HEK293 (cell line): Measurements from ENCODE around the gene BSX.

Source experiments
- CTCF ChIA-PET: fragments of 350-600 bp; formaldehyde crosslinking; extraction: SDS; loops from one replicate; lab custom pipeline; 2021; ENCODE audit warnings: antibody characterized with exemption; lab: Yijun Ruan, JAX
- POLR2A ChIA-PET: fragments of 300-600 bp; formaldehyde crosslinking; extraction: SDS; loops from one replicate; lab custom pipeline; 2020; ENCODE audit warnings: antibody characterized with exemption, inconsistent platforms; lab: Yijun Ruan, JAX
- H3K27ac ChIP-seq: fragments of 200-500 bp; sonication (Bioruptor generic); 2 replicates; pipeline ENCODE4 v1.5.1; 2014; ENCODE audit warnings: low read depth, low read length, control low read depth, inconsistent platforms; ENCODE audit errors: extremely low read depth
- H3K36me3 ChIP-seq, 2 experiments: fragments of 200-500 bp in 1 of 2; sonication (Bioruptor generic) in 1 of 2; 1 replicate in 1 of 2; 2 replicates in 1 of 2; pipeline ENCODE4 v1.5.1; 2014 to 2017; ENCODE audit warnings: inconsistent platforms in 2 of 2, low read length in 2 of 2; ENCODE audit not compliant: control insufficient read depth in 2 of 2, insufficient read depth in 1 of 2
- H3K4me1 ChIP-seq: fragments of 200-500 bp; sonication (Bioruptor generic); 2 replicates; pipeline ENCODE4 v1.5.1; 2014; ENCODE audit warnings: mild to moderate bottlenecking, low read length, inconsistent platforms; ENCODE audit not compliant: control insufficient read depth, insufficient read depth
- H3K4me3 ChIP-seq: 2 replicates; pipeline ENCODE4 v1.5.1; 2011; ENCODE audit warnings: low read depth, mild to moderate bottlenecking, control low read depth, low read length, moderate library complexity
- H3K9me3 ChIP-seq: fragments of 200-500 bp; sonication (Bioruptor generic); 2 replicates; pipeline ENCODE4 v1.5.1; 2014; ENCODE audit warnings: low read depth, low read length, inconsistent platforms; ENCODE audit not compliant: control insufficient read depth, insufficient read depth
- GLIS2 ChIP-seq: fragments of 450-650 bp; formaldehyde crosslinking; IDR thresholded peaks from 2 replicates; pipeline ENCODE4 v1.5.1; 2016; ENCODE audit warnings: missing biosample characterization, missing genetic modification characterization
- HIC1 ChIP-seq: fragments of 450-650 bp; formaldehyde crosslinking; IDR thresholded peaks from 2 replicates; pipeline ENCODE4 v1.5.1; 2016; ENCODE audit warnings: missing biosample characterization, missing genetic modification characterization
- TCF7L2 ChIP-seq: IDR thresholded peaks from 2 replicates; pipeline ENCODE4 v1.6.1; 2011; ENCODE audit warnings: low read depth, mild to moderate bottlenecking, inconsistent platforms, low read length, moderate library complexity, borderline replicate concordance
- TRIM28 ChIP-seq: IDR thresholded peaks from 2 replicates; pipeline ENCODE4 v1.6.1; 2011; ENCODE audit warnings: low read length, control low read depth, borderline replicate concordance
- ZBTB1 ChIP-seq: fragments of 450-650 bp; formaldehyde crosslinking; IDR thresholded peaks from 2 replicates; pipeline ENCODE4 v1.5.1; 2016; ENCODE audit warnings: missing biosample characterization, missing genetic modification characterization
- ZBTB7A ChIP-seq: fragments of 450-650 bp; formaldehyde crosslinking; IDR thresholded peaks from 2 replicates; pipeline ENCODE4 v1.5.1; 2016; ENCODE audit warnings: low read depth, missing biosample characterization, missing genetic modification characterization
- ZBTB8A ChIP-seq: fragments of 450-650 bp; formaldehyde crosslinking; IDR thresholded peaks from 2 replicates; pipeline ENCODE4 v1.5.1; 2016; ENCODE audit warnings: missing biosample characterization, missing genetic modification characterization
- ZNF132 ChIP-seq: fragments of 450-650 bp; formaldehyde crosslinking; IDR thresholded peaks from 2 replicates; pipeline ENCODE4 v1.5.1; 2017; ENCODE audit warnings: missing biosample characterization, missing genetic modification characterization, borderline replicate concordance
- ZNF366 ChIP-seq: fragments of 450-650 bp; formaldehyde crosslinking; conservative IDR thresholded peaks from 2 replicates; pipeline ENCODE4 v1.5.1; 2016; ENCODE audit warnings: missing biosample characterization, missing genetic modification characterization
- ZNF518A ChIP-seq: fragments of 450-650 bp; formaldehyde crosslinking; conservative IDR thresholded peaks from 2 replicates; pipeline ENCODE4 v1.5.1; 2016; ENCODE audit warnings: low read depth, missing biosample characterization, missing genetic modification characterization
- ZNF549 ChIP-seq: fragments of 450-650 bp; IDR thresholded peaks from 2 replicates; pipeline ENCODE4 v1.5.1; 2018; ENCODE audit warnings: missing biosample characterization, missing genetic modification characterization, mild to moderate bottlenecking, inconsistent platforms, moderate library complexity
- ZNF626 ChIP-seq: fragments of 450-650 bp; sonication (Bioruptor Pico); formaldehyde crosslinking; IDR thresholded peaks from 2 replicates; pipeline ENCODE4 v1.5.1; 2018; ENCODE audit warnings: missing biosample characterization, missing genetic modification characterization, inconsistent platforms
- ZNF76 ChIP-seq: fragments of 450-650 bp; formaldehyde crosslinking; IDR thresholded peaks from 2 replicates; pipeline ENCODE4; 2016; ENCODE audit warnings: low read depth, missing biosample characterization, missing genetic modification characterization, borderline replicate concordance
- TF ChIP-seq, protein P1 (sequence below): fragments of 450-650 bp; formaldehyde crosslinking; IDR thresholded peaks from 2 replicates; pipeline ENCODE4 v1.5.1; 2017; ENCODE audit warnings: missing biosample characterization, missing genetic modification characterization
- TF ChIP-seq, protein P2 (sequence below): fragments of 450-650 bp; formaldehyde crosslinking; IDR thresholded peaks from 2 replicates; pipeline ENCODE4 v1.5.1; 2017; ENCODE audit warnings: missing biosample characterization, missing genetic modification characterization
- TF ChIP-seq, protein P3 (sequence below): fragments of 450-650 bp; formaldehyde crosslinking; IDR thresholded peaks from 2 replicates; pipeline ENCODE4 v1.5.1; 2016; ENCODE audit warnings: missing biosample characterization, missing genetic modification characterization

BSX gene

GRCh38 chr11:122976061-122976733 lies 5.4 kb downstream of the BSX start:
- ChIA-PET CTCF (no interaction called here), POLR2A (no interaction called here)
- 0 out of 2 replicates have a peak, but pooled peaks cover 2% of the 10 kb centered on the region for H3K4me1 ChIP-seq
- TF ChIP-seq, protein P1, sequence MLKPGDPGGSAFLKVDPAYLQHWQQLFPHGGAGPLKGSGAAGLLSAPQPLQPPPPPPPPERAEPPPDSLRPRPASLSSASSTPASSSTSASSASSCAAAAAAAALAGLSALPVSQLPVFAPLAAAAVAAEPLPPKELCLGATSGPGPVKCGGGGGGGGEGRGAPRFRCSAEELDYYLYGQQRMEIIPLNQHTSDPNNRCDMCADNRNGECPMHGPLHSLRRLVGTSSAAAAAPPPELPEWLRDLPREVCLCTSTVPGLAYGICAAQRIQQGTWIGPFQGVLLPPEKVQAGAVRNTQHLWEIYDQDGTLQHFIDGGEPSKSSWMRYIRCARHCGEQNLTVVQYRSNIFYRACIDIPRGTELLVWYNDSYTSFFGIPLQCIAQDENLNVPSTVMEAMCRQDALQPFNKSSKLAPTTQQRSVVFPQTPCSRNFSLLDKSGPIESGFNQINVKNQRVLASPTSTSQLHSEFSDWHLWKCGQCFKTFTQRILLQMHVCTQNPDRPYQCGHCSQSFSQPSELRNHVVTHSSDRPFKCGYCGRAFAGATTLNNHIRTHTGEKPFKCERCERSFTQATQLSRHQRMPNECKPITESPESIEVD = no peak
- no peak for TF ChIP-seq HIC1 (tag by site-specific recombination)
- TF ChIP-seq ZNF518A (tag by site-specific recombination) = no peak
- H3K4me3 ChIP-seq = no peak overlapping the region
- no peaks in the 10 kb centered on the region for H3K9me3 ChIP-seq
- H3K27ac ChIP-seq = no peak overlapping the region
- no peaks in the 10 kb centered on the region for H3K36me3 ChIP-seq

- H3K4me1 ChIP-seq = no peaks in the 10 kb centered on the region
- no peak overlapping the region for H3K27ac ChIP-seq
- POLR2A ChIA-PET = no interaction called here
- CTCF ChIA-PET = interaction anchor here (0.6 kb wide), 1 partner anchor 394 kb away, joined by 3 read pairs; no protein-coding TSS in a partner anchor
- no peaks in the 10 kb centered on the region for H3K36me3 ChIP-seq
- H3K4me3 ChIP-seq = no peak overlapping the region
- no peaks in the 10 kb centered on the region for H3K9me3 ChIP-seq
- TF ChIP-seq ZNF549 (tag by site-specific recombination) = no peak
- no peak for TF ChIP-seq ZNF366 (tag by site-specific recombination)
- TF ChIP-seq, protein P2, sequence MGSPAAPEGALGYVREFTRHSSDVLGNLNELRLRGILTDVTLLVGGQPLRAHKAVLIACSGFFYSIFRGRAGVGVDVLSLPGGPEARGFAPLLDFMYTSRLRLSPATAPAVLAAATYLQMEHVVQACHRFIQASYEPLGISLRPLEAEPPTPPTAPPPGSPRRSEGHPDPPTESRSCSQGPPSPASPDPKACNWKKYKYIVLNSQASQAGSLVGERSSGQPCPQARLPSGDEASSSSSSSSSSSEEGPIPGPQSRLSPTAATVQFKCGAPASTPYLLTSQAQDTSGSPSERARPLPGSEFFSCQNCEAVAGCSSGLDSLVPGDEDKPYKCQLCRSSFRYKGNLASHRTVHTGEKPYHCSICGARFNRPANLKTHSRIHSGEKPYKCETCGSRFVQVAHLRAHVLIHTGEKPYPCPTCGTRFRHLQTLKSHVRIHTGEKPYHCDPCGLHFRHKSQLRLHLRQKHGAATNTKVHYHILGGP (tag by site-specific recombination) = no peak
- no peak for TF ChIP-seq TRIM28
- TF ChIP-seq, all 188 proteins: peak for 0
Observed at GRCh38 chr11:122963961-122964360, 17.7 kb downstream of the BSX start.

DNA sequence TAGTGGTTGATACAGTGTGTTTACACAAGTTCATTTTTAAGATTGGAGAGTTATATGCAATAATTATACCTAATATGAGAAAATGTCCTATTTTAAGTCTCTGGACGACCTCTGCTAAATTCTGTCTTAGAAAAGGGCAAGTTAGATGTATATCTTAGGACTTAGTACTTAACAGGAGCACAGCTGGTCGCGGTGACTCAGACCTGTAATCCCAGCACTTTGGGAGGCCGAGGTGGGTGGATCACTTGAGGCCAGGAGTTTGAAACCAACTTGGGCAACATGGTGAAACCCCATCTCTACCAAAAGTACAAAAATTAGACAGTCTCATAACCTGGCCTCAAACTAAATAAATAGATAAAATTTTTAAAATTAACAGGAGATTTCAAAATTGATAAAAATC lies 27.2 kb downstream of the BSX start:
- ChIA-PET CTCF (interaction anchor here (0.7 kb wide), 1 partner anchor 51 kb away, joined by 3 read pairs; no protein-coding TSS in a partner anchor), POLR2A (no interaction called here)
- Histone ChIP-seq H3K36me3 (no peaks in the 10 kb centered on the region), H3K4me3 (no peak overlapping the region), H3K9me3 (no peaks in the 10 kb centered on the region), H3K27ac (no peak overlapping the region), H3K4me1 (no peaks in the 10 kb centered on the region)
- TF ChIP-seq, protein P3, sequence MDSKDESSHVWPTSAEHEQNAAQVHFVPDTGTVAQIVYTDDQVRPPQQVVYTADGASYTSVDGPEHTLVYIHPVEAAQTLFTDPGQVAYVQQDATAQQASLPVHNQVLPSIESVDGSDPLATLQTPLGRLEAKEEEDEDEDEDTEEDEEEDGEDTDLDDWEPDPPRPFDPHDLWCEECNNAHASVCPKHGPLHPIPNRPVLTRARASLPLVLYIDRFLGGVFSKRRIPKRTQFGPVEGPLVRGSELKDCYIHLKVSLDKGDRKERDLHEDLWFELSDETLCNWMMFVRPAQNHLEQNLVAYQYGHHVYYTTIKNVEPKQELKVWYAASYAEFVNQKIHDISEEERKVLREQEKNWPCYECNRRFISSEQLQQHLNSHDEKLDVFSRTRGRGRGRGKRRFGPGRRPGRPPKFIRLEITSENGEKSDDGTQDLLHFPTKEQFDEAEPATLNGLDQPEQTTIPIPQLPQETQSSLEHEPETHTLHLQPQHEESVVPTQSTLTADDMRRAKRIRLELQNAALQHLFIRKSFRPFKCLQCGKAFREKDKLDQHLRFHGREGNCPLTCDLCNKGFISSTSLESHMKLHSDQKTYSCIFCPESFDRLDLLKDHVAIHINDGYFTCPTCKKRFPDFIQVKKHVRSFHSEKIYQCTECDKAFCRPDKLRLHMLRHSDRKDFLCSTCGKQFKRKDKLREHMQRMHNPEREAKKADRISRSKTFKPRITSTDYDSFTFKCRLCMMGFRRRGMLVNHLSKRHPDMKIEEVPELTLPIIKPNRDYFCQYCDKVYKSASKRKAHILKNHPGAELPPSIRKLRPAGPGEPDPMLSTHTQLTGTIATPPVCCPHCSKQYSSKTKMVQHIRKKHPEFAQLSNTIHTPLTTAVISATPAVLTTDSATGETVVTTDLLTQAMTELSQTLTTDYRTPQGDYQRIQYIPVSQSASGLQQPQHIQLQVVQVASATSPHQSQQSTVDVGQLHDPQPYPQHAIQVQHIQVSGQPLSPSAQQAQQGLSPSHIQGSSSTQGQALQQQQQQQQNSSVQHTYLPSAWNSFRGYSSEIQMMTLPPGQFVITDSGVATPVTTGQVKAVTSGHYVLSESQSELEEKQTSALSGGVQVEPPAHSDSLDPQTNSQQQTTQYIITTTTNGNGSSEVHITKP (tag by site-specific recombination) = no peak
- TF ChIP-seq ZBTB1 (tag by site-specific recombination) (no peak), ZNF76 (tag by site-specific recombination) (no peak), TCF7L2 (no peak), ZNF626 (no peak), GLIS2 (no peak), ZBTB7A (no peak), ZBTB8A (tag by site-specific recombination) (no peak), ZNF132 (tag by site-specific recombination) (no peak)
